Stimulated activated CD4-positive, alpha-beta T cell treated with anti-CD3 and anti-CD28 coated beads, Interleukin-2, amount 100 ng/mL, for 48 hours (primary cell): ENCODE results near the gene RALGPS1.

ENCODE experiments used
- DNase-seq, 2 donors: peaks; one replicate each; pipeline ENCODE4 v3.0.0-alpha.2; 2020

RALGPS1 gene

DNA sequence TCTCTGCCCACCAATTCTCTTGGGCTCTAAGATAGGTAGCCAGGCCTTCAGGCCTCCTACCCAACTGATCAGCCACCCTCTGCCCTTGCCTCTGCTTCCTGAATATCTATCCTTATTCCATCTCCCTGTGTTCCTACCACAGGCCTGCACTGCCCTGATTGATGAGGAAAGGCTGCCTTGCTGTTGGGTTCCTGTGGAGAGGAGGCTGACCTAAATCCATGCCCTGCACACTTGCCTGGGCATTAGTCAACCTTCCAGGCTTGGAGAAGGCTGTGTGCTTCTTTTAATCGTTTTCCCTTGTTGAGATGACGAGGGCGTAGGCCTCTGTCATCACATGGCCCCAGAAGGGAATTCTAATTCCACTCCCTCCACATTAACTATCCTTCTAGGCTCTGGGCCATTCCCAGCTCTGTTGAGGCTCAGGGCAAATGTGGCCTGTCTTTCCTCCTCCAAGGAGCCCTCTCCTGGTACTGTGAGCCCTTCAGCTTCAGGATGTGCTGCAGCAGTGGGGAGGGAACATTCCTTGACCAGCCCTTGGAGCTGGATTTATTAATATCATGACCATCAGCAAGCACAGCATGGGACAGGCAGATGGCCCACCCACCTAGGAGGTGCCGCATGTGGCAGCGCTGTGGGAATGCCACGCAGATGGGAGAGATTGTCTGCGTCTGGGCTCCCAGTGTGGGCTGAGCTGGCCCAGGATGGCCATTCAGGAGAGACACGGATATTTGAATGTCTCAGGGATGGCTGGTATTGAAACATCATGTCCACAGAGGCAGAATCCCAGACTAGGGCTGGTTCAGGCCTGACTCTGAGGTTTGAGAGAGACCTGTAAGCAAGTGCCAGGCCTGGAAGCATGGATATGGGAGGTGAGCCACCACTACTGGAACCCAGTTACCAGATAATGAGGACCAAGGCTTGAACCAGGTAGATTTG, 166.9 kb downstream of the RALGPS1 start:
- no peak for DNase-seq

- DNase-seq = no peak
Measured at GRCh38 chr9:127083138-127083980, 168.8 kb downstream of the RALGPS1 start.

GRCh38 chr9:127084076-127085039, 169.8 kb downstream of the RALGPS1 start:
- DNase-seq = no peak

DNA sequence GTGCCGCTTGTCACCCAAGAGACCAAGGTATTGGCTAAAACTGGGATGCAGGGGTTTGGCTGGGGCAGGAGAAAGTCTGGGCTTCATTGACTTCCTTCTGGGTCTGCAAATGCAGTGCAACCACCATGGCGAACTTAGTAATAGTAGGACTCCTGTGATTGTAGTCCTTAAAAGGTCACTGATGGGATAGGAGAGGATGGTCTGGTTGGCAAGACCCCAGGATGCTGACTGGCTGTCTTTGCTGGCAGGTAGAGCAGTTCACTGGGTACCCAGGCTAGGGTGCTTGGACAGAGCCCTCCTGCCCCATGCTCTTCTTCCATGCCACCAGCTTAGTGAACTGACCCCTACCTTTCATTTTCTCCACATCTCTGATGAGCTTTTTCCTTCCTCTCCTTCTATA, 170.6 kb downstream of the RALGPS1 start:
- DNase-seq = no peak

- DNase-seq = no peak
Measured at GRCh38 chr9:127086771-127087170, 172.2 kb downstream of the RALGPS1 start.

DNA sequence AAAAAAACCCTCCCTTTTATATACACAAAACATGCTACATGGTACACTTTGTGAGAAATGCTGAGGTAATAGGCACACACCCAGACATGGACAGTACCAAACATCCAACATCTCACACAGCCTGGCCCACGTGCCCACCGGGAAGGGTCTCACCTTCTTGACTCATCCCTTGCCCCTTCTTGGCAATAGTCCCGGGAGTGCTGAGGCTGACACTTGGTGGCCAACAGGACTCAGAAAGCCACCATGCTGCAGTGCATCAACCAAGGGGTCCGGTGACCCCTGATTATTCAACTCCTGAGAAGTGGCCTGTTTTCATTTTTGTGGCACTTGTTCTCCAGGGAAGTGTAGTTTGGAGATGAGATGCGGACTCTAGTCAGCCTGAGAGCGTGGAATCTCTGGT, 172.8 kb downstream of the RALGPS1 start:
- DNase-seq = no peak

- DNase-seq = no peak
Measured at GRCh38 chr9:127087836-127088235, 173.3 kb downstream of the RALGPS1 start.

DNA sequence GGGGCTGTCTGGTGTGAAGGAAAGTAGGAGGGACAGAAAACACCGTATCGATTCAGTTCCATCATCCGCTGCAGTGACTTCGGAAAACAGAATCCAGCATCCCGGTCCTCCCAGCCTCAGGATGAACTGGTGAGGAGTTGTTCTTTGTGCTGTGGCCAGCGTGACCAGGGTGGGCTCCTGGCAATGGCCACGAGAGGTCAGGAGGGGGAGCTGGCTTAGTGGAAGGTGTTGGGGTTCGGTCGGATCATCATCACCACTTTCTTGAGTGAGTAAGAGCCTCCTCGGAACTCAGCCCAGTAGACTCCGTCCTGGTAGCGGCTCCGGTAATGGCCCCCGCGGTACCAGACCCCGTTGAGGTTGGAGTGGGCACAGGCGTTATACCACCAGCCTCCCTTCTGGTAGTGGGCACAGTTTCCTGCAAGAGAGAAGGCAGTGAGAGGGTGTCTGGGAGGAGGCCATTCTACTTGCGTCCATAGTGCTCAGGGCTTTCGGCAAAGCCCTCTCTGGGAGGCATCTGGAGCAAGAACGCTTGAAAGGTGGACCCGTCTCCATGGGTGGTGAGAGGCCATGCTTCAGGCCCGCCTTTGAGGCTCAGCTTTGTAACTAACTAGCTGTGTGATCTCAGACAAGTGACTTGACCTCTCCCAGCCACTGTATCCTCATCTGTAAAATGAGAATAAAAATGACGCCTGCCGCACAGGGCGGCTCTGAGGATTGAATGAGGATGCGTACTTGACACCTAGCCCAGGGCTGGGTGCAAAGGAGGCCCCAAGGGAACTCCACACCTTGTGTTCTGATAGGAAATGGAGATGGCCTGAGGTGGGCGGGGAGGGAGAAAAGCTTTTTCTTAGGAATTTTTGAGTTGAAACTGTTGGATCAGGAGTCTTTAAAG, 174.4 kb downstream of the RALGPS1 start:
- DNase-seq = no peak

GRCh38 chr9:127089631-127090081, 175.1 kb downstream of the RALGPS1 start:
- DNase-seq = no peak

DNA sequence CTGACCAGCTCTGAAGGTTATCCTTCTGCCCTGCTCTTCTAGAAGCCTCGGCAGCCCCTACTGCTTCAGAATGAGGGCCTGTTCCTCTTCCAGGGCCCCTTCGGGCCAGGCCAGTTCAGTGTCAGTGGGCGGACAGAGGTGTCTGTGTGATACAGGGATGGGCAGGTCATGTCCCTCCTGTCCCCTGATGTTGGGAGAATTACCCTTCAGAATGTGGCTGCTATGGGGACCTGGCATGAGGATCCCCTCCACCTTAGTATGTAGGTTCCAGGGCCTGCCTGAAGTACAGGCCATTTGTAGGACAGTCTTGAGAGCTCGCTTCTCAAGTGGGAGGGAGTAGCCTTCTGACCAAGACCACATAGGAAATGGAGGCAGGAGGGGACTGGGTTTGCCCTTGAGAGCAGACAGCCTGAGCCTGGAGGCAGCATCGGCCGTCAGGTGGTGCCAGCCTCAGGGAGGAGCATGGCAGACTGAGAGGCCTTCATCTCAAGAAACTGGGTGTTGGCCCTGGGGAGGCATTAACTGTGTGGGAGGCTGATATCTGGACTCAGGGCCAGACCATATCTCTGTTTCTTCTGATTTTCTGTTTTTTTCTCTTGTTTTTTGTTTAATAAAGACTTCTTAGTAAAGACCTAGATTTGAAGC, 175.9 kb downstream of the RALGPS1 start:
- no peak for DNase-seq

DNA sequence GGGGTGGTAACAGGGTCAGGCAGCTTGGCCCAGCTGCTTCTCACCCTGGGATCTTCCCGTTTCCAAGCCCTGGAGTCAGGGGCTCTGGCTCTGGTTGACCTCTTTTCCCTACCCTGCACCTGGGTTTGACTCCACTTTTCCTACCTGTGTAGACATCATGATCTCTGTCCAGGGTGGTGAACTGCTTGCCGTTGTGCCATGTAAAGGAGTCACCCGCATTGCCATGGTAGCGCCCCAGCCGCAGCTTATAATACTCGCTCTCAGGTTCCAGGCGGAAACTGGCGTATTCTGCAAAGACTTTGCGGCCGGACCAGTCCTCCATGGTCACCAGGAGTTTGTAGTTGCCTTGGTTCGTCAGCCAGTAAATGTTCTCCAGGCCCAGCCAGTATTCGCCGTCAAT, 176.9 kb downstream of the RALGPS1 start:
- DNase-seq = no peak

DNA sequence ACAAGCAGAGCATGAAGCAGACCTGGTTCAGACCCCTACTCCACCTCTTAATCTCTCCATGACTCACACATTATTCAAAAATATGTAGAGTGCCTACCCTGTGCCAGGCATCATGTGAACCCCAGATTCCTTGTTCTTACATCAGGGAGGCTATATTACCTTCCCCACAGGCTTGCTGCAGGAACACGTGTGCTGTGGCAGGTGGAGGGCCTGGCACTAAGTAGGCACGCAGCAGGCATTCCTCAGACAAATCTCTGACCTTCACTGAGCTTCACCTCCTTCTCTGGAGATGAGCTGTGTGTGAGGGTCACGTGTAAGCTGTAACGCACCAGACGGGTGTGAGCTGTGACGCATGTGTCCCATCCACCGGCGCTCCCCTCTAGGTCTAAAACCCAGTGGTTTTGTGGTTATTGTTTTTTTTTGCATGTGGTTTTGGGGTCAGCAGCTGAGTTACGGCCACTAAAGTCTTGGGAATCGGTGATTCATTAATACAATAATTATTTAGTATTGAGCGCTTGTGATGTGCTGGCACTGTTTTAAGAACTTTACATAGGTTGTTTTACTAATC, 177.5 kb downstream of the RALGPS1 start:
- DNase-seq = no peak

DNA sequence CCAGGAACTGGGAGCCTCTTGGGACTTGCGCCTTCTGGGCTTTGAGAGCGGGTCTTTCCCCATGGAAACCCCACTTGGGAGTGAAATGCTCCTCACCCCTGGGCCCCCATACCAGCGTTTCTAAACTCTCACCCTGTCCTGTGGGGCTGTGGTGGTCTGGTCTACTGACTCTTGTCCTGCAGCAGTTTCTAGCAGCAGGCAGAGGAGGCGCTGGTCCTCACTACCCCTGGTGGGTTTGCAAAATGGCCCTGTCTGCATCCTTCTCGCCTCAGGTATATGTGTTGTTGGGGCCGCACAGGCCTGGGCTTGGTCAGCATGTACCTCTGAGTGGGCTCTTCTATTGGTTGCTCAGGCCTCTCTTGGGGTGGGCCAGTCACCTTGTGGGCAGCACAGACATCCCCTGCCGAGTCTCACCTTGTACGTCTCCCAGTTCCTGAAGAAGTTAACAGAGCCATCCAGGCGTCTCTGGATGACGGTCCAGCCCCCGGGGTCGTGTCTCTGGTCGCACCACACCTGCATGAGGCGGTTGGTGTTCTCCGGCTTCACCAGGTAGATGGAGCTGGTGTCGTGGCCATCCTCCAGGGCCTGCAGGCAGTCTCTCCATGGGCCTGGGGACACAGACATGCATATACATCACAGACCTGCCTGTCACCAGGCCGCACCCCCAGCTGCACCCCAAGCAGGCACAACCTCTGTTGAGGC, 178.9 kb downstream of the RALGPS1 start:
- no peak for DNase-seq

DNA sequence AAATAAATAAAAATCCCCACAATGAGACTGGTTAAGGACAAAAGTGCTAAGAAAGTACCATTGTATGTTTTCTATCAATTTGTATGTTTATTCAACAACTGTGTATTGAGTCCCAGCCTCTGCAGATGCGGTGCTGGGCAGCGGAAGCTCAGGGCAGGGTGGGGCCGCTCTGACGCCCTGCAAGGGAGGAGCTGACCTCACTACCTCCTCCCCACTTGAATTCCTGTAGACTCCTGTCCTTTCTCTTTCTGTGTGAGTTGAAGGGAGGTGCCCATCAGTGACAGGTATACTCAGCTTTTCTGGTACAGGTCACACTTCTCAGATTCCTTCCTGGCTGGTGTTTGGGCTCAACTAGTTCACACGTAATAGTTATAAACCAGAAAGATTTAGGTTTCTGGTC, 180.8 kb downstream of the RALGPS1 start:
- no peak for DNase-seq

- DNase-seq = no peak
Measured at GRCh38 chr9:127096208-127096607, 181.6 kb downstream of the RALGPS1 start.

DNA sequence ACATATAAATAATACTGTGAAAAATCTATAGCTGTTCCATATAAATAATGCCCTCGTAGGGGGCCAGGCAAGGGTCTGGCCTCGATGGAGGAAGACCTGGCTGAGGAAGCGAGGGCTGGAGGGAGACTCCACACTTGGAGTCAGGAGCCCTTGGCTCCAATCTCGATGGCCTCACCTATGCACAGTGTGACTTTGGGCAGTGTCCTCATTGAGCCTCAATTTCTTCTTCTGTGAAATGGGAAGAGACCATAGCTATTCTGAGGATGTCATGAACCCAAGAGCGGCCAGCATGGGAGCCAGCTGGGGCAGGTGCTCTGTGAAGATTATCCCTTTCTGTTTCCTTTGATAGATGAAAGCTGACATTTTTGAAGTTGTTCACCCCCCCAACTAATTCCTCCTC, 183.1 kb downstream of the RALGPS1 start:
- no peak for DNase-seq

DNA sequence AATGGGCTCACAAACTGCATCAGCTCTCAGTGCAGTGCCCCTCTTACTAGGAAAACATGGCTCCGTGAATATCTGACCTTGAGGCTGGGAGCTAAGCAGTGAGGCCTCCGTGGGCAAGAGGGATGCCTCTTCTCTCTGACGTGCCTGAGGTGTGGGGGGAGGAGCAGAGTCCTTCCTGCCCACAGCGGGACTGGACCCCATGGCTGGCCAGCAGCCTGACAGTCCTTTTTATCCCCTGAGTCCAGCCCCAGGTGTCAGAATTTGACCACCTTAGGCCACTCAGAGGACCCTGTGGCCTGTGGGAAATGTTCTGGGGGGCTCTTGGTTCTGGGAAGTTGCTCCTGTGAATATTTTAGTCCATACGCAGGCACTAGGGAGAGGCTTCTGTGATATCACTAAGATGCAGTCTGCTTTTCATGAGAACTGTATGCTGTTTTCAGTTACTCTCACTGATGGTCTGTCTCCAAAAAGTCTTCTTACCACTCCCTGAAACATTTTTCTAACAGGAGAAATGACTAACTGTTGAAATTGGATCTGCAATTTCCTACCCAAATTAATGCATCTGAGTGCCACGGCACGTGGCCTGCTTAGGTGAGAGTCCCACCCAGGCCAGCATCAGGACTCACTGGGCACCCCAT, 184.5 kb downstream of the RALGPS1 start:
- no peak for DNase-seq

DNA sequence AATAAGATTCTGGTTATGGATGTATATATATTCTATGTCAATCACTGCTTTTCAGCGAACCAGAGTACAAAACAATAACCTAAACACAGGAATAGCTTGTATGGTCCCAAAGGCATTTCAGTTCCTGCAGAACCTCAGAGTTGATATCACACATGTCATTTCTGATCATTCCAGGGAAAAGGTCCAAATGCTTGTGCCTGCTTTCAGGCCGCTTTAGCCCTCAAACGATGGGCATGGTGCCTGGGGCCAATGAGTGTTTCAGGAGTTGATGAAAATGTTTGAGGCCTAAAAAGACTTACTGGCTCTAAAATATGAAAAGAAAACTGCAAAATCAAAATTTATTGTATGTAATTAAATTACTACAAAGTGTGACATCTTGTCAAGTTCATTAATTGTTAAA, 185.1 kb downstream of the RALGPS1 start:
- no peak for DNase-seq

- DNase-seq = no peak
Measured at GRCh38 chr9:127102176-127102575, 187.6 kb downstream of the RALGPS1 start.
